T-cell (primary cell): ENCODE results near the gene MSANTD7. TPM values are rescaled to one million over a fixed set of nuclear protein-coding genes. Genes with fewer than 3 reads are reported as not detected.

Experiments used
- ATAC-seq, 4 experiments: fragments of 200-7000 bp in 3 of 4; fragments of 150-1000 bp in 1 of 4; cut with Tn5 transposase; replicated peaks in 1 of 4; 1 replicate in 3 of 4; 2 replicates in 1 of 4; pipeline ENCODE4 v1.10.0; 2021; ENCODE audit warnings: moderate library complexity in 3 of 4, mild to moderate bottlenecking in 2 of 4, moderate number of reproducible peaks in 1 of 4
- CTCF ChIA-PET, 2 donors: fragments of 300-600 bp; sonication (Branson Sonifier 250); formaldehyde crosslinking; loops; one replicate each; lab custom pipeline; 2022; ENCODE audit warnings: antibody characterized with exemption in 2 of 2; lab: Charles Lee
- POLR2A ChIA-PET, 2 donors: fragments of 300-600 bp; sonication (Branson Sonifier 250); formaldehyde crosslinking; loops; one replicate each; lab custom pipeline; 2022; ENCODE audit warnings: antibody characterized with exemption in 2 of 2; lab: Charles Lee
- DNase-seq, 35 experiments: peaks; one replicate each; pipeline versions ENCODE4 v3.0.0 to v3.0.0-alpha.2; 2013 to 2023
- H3K27ac ChIP-seq: one replicate; pipeline ENCODE4 v1.5.1; 2013; ENCODE audit warnings: low read length
- H3K27me3 ChIP-seq, 2 experiments: replicated peaks in 1 of 2; 1 replicate in 1 of 2; 2 replicates in 1 of 2; pipeline versions ENCODE4 v1.6.1 to v1.7.0; 2013; ENCODE audit warnings: low read length in 1 of 2, mixed read lengths in 1 of 2; ENCODE audit not compliant: control insufficient read depth in 2 of 2, insufficient read depth in 2 of 2; ENCODE audit errors: extremely low read depth in 1 of 2
- H3K36me3 ChIP-seq, 2 donors: 1 replicate in 1 of 2; 2 replicates in 1 of 2; pipeline versions ENCODE4 v1.6.1 to v1.7.0; 2013; ENCODE audit warnings: low read length in 1 of 2; ENCODE audit not compliant: control insufficient read depth in 2 of 2, insufficient read depth in 1 of 2; ENCODE audit errors: extremely low read depth in 1 of 2
- H3K4me1 ChIP-seq, 2 experiments: 1 replicate in 1 of 2; 2 replicates in 1 of 2; pipeline versions ENCODE4 v1.6.1 to v1.7.0; 2013; ENCODE audit warnings: low read length in 2 of 2, mixed read lengths in 1 of 2; ENCODE audit not compliant: insufficient read depth in 2 of 2, control insufficient read depth in 1 of 2; ENCODE audit errors: extremely low read depth in 1 of 2
- H3K4me3 ChIP-seq, 2 donors: 1 replicate in 1 of 2; 2 replicates in 1 of 2; pipeline versions ENCODE4 v1.5.1 to v1.7.0; 2013; ENCODE audit warnings: mild to moderate bottlenecking in 2 of 2, low read length in 1 of 2, moderate library complexity in 1 of 2; ENCODE audit not compliant: control insufficient read depth in 1 of 2; ENCODE audit errors: extremely low read depth in 1 of 2
- H3K9me3 ChIP-seq: 2 replicates; pipeline ENCODE4 v1.7.0; 2013
- H3K27ac Mint-ChIP-seq, 2 donors: one replicate each; pipeline ENCODE4 v1.8.0; 2020 to 2021; ENCODE audit warnings: mild to moderate bottlenecking in 2 of 2, mixed read lengths in 2 of 2
- H3K27me3 Mint-ChIP-seq, 2 donors: one replicate each; pipeline ENCODE4 v1.8.0; 2021 to 2022; ENCODE audit warnings: mixed read lengths in 2 of 2
- H3K36me3 Mint-ChIP-seq: one replicate; pipeline ENCODE4 v1.8.0; 2021; ENCODE audit warnings: mixed read lengths
- H3K4me1 Mint-ChIP-seq, 3 donors: one replicate each; pipeline ENCODE4 v1.8.0; 2020 to 2022; ENCODE audit warnings: mixed read lengths in 3 of 3, mild to moderate bottlenecking in 1 of 3
- H3K4me3 Mint-ChIP-seq, 3 donors: one replicate each; pipeline ENCODE4 v1.8.0; 2020 to 2022; ENCODE audit warnings: mild to moderate bottlenecking in 3 of 3, mixed read lengths in 3 of 3, moderate library complexity in 3 of 3
- H3K9me3 Mint-ChIP-seq, 3 donors: one replicate each; pipeline ENCODE4 v1.8.0; 2020 to 2022; ENCODE audit warnings: mixed read lengths in 3 of 3
- WGBS: methylation state at CpG from one replicate; pipeline ENCODE4 v1.1.5; 2013; ENCODE audit warnings: missing lambda C conversion rate; ENCODE audit not compliant: insufficient coverage; 5-methylcytosine and 5-hydroxymethylcytosine counted together
- total RNA-seq, 35 experiments: library from RNA in 6 of 35; stranded (reverse) in 6 of 35; fragments of 120-200 nt in 1 of 35; gene quantifications; one replicate each; pipeline versions ENCODE4 v1.2.1 to v1.2.4 and lab custom pipeline; 2013 to 2026

Gene MSANTD7
- total RNA-seq, 5 donors from 2014 or later (not counting 1 experiment from before 2014, with no cell fraction given): 11.7 to 31.5 (median 14.9) TPM

DNA sequence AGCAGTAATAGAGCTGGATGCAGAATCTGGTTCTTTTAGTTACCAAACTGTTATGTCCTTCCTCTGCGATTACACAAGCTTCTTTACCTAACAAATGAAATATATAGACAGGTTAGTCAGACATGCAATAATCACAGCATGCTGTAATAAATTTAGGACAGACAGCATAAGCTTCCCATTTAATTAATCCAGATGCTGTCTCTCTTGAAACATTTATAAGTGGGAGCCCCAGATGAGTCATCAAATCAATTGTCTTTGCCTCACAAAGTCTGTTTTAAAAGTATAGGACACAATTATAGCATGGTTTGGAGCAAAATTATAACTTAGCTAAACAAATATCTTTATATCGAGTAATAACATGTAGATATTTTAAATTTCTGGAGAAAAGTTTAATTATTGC is 1.9 kb upstream of the MSANTD7 start:
- H3K27ac Mint-ChIP-seq: no peak overlapping the region
- Histone ChIP-seq H3K27ac (no peak overlapping the region), H3K4me3 (no peak overlapping the region), H3K9me3 (no peaks in the 10 kb centered on the region), H3K27me3 (no peaks in the 10 kb centered on the region), H3K36me3 (peaks cover 0 to under 1% of the 10 kb centered on the region in 2 donors), H3K4me1 (peaks cover 11 to 26% of the 10 kb centered on the region in 2 experiments)
- peaks cover 16% of the 10 kb centered on the region for H3K36me3 Mint-ChIP-seq
- ChIA-PET POLR2A (interaction anchor here in 1 of 2 donors (1.2 kb wide), 1 partner anchor 293 kb away, joined by 3 read pairs; no protein-coding TSS in a partner anchor), CTCF (interaction anchor here (0.6 to 1.4 kb wide), 5 partner anchors 11 to 328 kb away, joined by 3 to 6 read pairs (median 3); no protein-coding TSS in a partner anchor)
- DNase-seq (no peak), ATAC-seq (no peak)
- peaks cover 24 to 31% (median 27%) of the 10 kb centered on the region in 3 donors for H3K4me1 Mint-ChIP-seq
- no CpG with 5 or more reads among the region's 2 CpGs for WGBS
- H3K27me3 Mint-ChIP-seq: no peaks in the 10 kb centered on the region
- H3K4me3 Mint-ChIP-seq: no peak overlapping the region
- H3K9me3 Mint-ChIP-seq: no peaks in the 10 kb centered on the region

DNA sequence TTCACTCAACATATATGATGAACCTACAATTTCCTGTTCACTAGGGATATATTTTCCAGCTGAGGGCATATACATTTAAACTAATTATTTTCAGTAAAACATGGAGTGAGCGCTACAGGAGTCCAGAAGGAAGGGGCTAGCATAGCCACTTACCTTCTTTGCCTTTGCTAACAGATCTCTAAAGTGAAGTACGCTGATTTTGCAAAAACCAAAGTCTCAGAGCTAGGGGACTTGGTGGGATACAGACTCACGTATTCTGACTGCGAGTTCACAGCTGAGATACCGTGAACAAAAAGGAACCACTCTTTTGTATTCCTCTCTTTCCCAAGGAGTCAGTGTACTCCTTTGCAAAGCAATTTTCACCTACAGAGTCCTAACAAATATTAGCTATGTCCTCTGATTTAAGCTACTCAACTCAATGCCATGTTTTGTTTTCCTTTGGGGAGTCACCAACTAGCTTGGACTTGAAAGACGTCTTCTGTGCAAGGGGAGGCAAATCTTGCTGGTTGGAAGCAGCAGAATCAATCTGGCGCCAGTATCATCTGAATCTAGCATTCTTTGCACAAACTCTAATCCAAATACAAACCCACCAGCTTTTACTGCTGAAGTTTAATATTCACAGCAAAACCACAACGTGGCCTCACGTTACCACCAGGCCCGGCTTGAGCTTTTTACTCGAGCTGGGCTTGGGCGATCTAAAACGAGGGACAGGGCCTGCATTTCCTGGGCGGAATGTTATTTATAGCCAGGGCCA is 926 bp upstream of the MSANTD7 start:
- ChIA-PET POLR2A (interaction anchor here (0.6 to 2.2 kb wide), 26 partner anchors 10 to 652 kb away, joined by 3 to 14 read pairs (median 3); partner anchors contain the start of genes RPP38 (in 1 of the 2) and SUV39H2 (in 1 of the 2)), CTCF (interaction anchor here (0.5 to 2.2 kb wide), 22 partner anchors 10 to 1535 kb away, joined by 3 to 13 read pairs (median 4); partner anchors contain the start of gene SUV39H2 (in 1 of the 2))
- DNase-seq: no peak
- WGBS: 23% methylated on average over 13 of the region's 14 CpGs
- no peak for ATAC-seq
- H3K27me3 ChIP-seq: no peaks in the 10 kb centered on the region
- peak overlapping the region; percentile 95 to 96 for H3K27ac Mint-ChIP-seq
- no peaks in the 10 kb centered on the region for H3K9me3 ChIP-seq
- peak overlapping the region; percentile 97 to 100 for H3K4me3 ChIP-seq
- peaks cover 21% of the 10 kb centered on the region for H3K36me3 Mint-ChIP-seq
- H3K4me1 ChIP-seq: peaks cover 11 to 26% of the 10 kb centered on the region in 2 experiments
- peaks cover 27 to 33% (median 33%) of the 10 kb centered on the region in 3 donors for H3K4me1 Mint-ChIP-seq
- no peaks in the 10 kb centered on the region for H3K27me3 Mint-ChIP-seq
- H3K4me3 Mint-ChIP-seq: peak overlapping the region; percentile 88 to 97 (median 92)
- peaks cover 0 to 10% of the 10 kb centered on the region in 2 donors for H3K36me3 ChIP-seq
- H3K9me3 Mint-ChIP-seq: no peaks in the 10 kb centered on the region
- peak overlapping the region; percentile 92 for H3K27ac ChIP-seq

DNA sequence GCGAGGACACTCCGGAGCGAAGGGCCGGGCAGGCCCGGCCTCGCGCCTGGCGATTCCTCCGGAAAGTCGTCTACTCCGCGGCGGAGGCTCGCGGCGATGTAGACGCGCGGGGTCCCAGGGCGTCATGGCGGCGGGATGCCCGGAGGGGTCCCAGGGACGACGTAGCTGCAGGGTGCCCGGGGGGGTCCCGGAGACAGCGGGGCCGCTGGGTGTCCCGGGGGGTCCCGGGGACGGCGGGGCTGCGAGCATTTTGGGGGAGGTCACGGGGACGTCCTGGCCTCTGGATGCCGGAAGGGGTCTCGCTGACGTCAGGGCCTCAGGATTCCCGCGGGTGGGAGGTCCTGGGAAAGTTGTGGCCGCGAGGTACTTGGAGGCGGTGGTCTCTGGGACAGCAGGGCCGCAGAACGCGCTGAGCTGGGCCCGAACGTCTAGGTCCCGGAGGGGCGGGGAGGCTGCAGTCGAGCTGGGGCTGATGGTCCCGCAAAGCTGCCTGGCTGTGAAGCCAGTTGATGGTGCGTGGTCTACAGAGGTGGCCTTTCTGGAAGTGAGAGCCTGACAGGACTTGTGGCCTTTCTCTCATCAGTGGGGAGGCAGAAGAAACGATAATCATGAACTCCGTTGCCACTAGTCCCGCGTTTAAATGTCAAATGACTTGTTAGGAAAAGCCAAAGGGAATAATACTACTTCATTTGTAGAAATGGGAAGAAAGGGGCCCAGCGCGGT is 637 bp downstream of the MSANTD7 start:
- Histone ChIP-seq H3K4me3 (peak overlapping the region; percentile 97 to 100), H3K4me1 (peaks cover 11 to 26% of the 10 kb centered on the region in 2 experiments), H3K9me3 (no peaks in the 10 kb centered on the region), H3K27me3 (no peaks in the 10 kb centered on the region), H3K27ac (peak overlapping the region; percentile 89), H3K36me3 (peaks cover 0 to 26% of the 10 kb centered on the region in 2 donors)
- ATAC-seq (peak in 3 of 4 experiments; percentile 2 to 6 (median 3)), DNase-seq (peak in 18 of 35 experiments; percentile 3 to 38 (median 6))
- H3K9me3 Mint-ChIP-seq: no peaks in the 10 kb centered on the region
- ChIA-PET CTCF (interaction anchor here (0.6 to 2.2 kb wide), 10 partner anchors 15 to 302 kb away, joined by 3 to 13 read pairs (median 4); partner anchors contain the start of genes MEIG1 (in 1 of the 2) and SUV39H2 (in 1 of the 2)), POLR2A (interaction anchor here (0.5 to 2.2 kb wide), 17 partner anchors 9 to 907 kb away, joined by 3 to 14 read pairs (median 5); partner anchors contain the start of genes MEIG1 (in 1 of the 2), RPP38 (in 1 of the 2) and SUV39H2 (in 1 of the 2))
- H3K27me3 Mint-ChIP-seq: no peaks in the 10 kb centered on the region
- H3K36me3 Mint-ChIP-seq: peaks cover 20% of the 10 kb centered on the region
- H3K27ac Mint-ChIP-seq: peak overlapping the region; percentile 95 to 96
- H3K4me3 Mint-ChIP-seq: peak overlapping the region; percentile 88 to 97 (median 92)
- peaks cover 27 to 35% (median 33%) of the 10 kb centered on the region in 3 donors for H3K4me1 Mint-ChIP-seq
- WGBS: 1% methylated on average over 54 of the region's 60 CpGs

DNA sequence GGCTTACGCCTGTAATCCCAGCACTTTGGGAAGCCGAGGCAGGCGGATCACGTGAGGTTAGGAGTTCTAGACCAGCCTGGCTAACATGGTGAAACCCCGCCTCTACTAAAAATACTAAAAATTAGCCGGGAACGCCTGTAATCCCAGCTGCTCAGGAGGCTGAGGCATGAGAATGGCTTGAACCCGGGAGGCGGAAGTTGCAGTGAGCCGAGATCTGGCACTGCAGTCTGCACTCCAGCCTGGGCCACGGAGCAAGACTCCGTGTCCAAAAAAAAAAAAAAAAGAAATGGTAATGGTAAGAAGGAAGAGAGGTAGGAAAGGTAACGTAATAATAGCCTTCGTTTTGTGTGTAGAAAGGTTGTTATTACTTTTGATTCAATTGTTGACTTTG is 1.2 kb downstream of the MSANTD7 start:
- CTCF ChIA-PET: interaction anchor here in 1 of 2 donors (0.9 to 2.2 kb wide), 2 partner anchors 39 to 119 kb away, joined by 4 to 13 read pairs; partner anchors contain the start of genes MEIG1 and SUV39H2
- H3K27ac ChIP-seq: no peak overlapping the region
- peaks cover 0 to 32% of the 10 kb centered on the region in 2 donors for H3K36me3 ChIP-seq
- Mint-ChIP-seq H3K27ac (peak overlapping the region; percentile 19 to 96), H3K4me3 (peak overlapping the region; percentile 88 to 97 (median 92)), H3K27me3 (no peaks in the 10 kb centered on the region), H3K4me1 (peaks cover 28 to 35% (median 34%) of the 10 kb centered on the region in 3 donors), H3K36me3 (peaks cover 24% of the 10 kb centered on the region), H3K9me3 (no peaks in the 10 kb centered on the region)
- H3K4me3 ChIP-seq: peak overlapping the region; percentile 97 to 100
- H3K9me3 ChIP-seq: no peaks in the 10 kb centered on the region
- ATAC-seq (no peak), DNase-seq (no peak)
- POLR2A ChIA-PET: interaction anchor here in 1 of 2 donors (0.6 kb wide), 1 partner anchor 33 kb away, joined by 5 read pairs; no protein-coding TSS in a partner anchor
- 12% methylated on average over 10 of the region's 14 CpGs for WGBS
- H3K27me3 ChIP-seq: no peaks in the 10 kb centered on the region
- peaks cover 11 to 26% of the 10 kb centered on the region in 2 experiments for H3K4me1 ChIP-seq

DNA sequence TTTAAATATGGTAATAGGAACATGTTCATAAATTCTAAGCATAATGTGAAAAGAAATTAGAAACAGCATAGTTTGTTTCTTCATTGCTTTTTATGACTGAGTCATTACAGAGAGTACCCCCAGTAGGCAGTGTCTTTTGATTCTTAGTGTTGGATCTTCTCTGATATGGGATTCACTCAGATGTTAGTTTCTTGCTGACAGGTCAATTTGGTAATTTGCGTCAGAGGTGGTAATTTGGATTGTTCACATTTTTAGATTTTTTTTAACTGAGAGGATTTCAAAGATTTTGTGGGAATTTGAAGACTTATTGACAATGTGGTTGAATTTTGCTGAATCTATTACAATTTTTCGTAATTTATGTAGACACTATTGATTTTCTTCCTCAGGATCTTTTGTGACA is 2.1 kb downstream of the MSANTD7 start:
- H3K4me3 Mint-ChIP-seq: peak overlapping the region in 2 of 3 donors; percentile 54 to 97
- H3K4me3 ChIP-seq: no peak overlapping the region
- no peaks in the 10 kb centered on the region for H3K27me3 ChIP-seq
- H3K27ac Mint-ChIP-seq: no peak overlapping the region
- no peaks in the 10 kb centered on the region for H3K9me3 ChIP-seq
- H3K27me3 Mint-ChIP-seq: no peaks in the 10 kb centered on the region
- peaks cover 2 to 40% of the 10 kb centered on the region in 2 donors for H3K36me3 ChIP-seq
- peaks cover 30% of the 10 kb centered on the region for H3K36me3 Mint-ChIP-seq
- no peak overlapping the region for H3K27ac ChIP-seq
- 100% methylated on average over 1 of the region's 2 CpGs for WGBS
- H3K9me3 Mint-ChIP-seq: no peaks in the 10 kb centered on the region
- DNase-seq (no peak), ATAC-seq (no peak)
- H3K4me1 ChIP-seq: peaks cover 11 to 26% of the 10 kb centered on the region in 2 experiments
- H3K4me1 Mint-ChIP-seq: peaks cover 35 to 39% (median 36%) of the 10 kb centered on the region in 3 donors
- POLR2A ChIA-PET: interaction anchor here in 1 of 2 donors (0.7 kb wide), 1 partner anchor 257 kb away, joined by 3 read pairs; no protein-coding TSS in a partner anchor
- CTCF ChIA-PET: no interaction called here
